Hepatocyte (in vitro differentiated cells): Measurements from ENCODE around the gene SLC12A7.

ENCODE experiments used
- EZH2 ChIP-seq: fragments of 200-600 bp; sonication (generic); IDR thresholded peaks from 2 replicates; pipeline ENCODE4 v1.6.1; 2016; ENCODE audit warnings: antibody characterized with exemption, mild to moderate bottlenecking, borderline replicate concordance
- EZH2phosphoT487 ChIP-seq: fragments of 200-600 bp; sonication (generic); IDR thresholded peaks from one replicate; pipeline ENCODE4 v1.6.1; 2018; ENCODE audit warnings: antibody characterized with exemption, mild to moderate bottlenecking, low read depth, moderate library complexity; ENCODE audit not compliant: unreplicated experiment, severe bottlenecking
- TF ChIP-seq, protein P1 (sequence below): fragments of 200-600 bp; sonication (generic); IDR thresholded peaks from 2 replicates; pipeline ENCODE4 v1.5.1; 2016; ENCODE audit warnings: antibody characterized with exemption, mild to moderate bottlenecking; ENCODE audit not compliant: poor library complexity

DNA sequence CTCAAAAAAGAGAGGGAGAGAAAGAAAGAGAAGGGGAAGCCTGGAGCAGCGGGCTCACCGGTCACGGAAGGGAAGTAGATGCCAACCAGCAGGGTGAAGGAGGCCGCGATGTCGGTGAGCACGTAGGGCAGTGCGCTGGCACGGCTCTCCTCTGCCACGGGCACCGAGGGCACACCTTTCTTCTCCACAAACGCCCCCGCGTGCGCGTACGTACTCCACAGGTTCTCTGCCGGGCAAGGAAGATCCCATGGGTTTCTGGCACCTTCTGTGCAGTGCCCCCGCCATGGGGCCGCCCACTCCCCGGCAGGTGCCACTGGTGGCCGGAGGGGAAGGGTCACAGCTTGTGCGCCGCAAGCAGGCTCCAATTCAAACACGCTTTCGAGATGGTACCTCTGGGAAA is 30.3 kb downstream of the SLC12A7 start:
- TF ChIP-seq, protein P1, sequence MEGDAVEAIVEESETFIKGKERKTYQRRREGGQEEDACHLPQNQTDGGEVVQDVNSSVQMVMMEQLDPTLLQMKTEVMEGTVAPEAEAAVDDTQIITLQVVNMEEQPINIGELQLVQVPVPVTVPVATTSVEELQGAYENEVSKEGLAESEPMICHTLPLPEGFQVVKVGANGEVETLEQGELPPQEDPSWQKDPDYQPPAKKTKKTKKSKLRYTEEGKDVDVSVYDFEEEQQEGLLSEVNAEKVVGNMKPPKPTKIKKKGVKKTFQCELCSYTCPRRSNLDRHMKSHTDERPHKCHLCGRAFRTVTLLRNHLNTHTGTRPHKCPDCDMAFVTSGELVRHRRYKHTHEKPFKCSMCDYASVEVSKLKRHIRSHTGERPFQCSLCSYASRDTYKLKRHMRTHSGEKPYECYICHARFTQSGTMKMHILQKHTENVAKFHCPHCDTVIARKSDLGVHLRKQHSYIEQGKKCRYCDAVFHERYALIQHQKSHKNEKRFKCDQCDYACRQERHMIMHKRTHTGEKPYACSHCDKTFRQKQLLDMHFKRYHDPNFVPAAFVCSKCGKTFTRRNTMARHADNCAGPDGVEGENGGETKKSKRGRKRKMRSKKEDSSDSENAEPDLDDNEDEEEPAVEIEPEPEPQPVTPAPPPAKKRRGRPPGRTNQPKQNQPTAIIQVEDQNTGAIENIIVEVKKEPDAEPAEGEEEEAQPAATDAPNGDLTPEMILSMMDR: no peak
- TF ChIP-seq EZH2 (no peak), EZH2phosphoT487 (no peak)
